ENCODE measurements around the gene IPO8. TPM values are rescaled to one million over a fixed set of nuclear protein-coding genes. Genes with fewer than 3 reads are reported as not detected.
A peak's percentile ranks its signal among the peaks of the same experiment; 100 is the strongest.

IPO8 gene
- total RNA-seq: 10 to 100 TPM; 47.6 to 52.7 TPM
- 10 to 100 TPM in 1 of 2 donors, 1 to 10 TPM in 1; 6.7 to 18.5 TPM for polyA plus RNA-seq
- long read RNA-seq, donor 1, full-length matches to known transcripts: 2 of 2 reads
- long read RNA-seq, donor 1, partial matches to known transcripts: 0 of 2 reads
- long read RNA-seq, donor 1, other reads (novel, unspliced or antisense): 0 of 2 reads
- long read RNA-seq, donor 2: 0 reads
- long read RNA-seq, donor 3, full-length matches to known transcripts: 1 of 1 reads
- long read RNA-seq, donor 3, partial matches to known transcripts: 0 of 1 reads
- long read RNA-seq, donor 3, other reads (novel, unspliced or antisense): 0 of 1 reads
- long read RNA-seq, donor 4: 0 reads
- long read RNA-seq, donor 5, partial matches to known transcripts: 6 of 6 reads
- long read RNA-seq, donor 5, other reads (novel, unspliced or antisense): 0 of 6 reads

DNA sequence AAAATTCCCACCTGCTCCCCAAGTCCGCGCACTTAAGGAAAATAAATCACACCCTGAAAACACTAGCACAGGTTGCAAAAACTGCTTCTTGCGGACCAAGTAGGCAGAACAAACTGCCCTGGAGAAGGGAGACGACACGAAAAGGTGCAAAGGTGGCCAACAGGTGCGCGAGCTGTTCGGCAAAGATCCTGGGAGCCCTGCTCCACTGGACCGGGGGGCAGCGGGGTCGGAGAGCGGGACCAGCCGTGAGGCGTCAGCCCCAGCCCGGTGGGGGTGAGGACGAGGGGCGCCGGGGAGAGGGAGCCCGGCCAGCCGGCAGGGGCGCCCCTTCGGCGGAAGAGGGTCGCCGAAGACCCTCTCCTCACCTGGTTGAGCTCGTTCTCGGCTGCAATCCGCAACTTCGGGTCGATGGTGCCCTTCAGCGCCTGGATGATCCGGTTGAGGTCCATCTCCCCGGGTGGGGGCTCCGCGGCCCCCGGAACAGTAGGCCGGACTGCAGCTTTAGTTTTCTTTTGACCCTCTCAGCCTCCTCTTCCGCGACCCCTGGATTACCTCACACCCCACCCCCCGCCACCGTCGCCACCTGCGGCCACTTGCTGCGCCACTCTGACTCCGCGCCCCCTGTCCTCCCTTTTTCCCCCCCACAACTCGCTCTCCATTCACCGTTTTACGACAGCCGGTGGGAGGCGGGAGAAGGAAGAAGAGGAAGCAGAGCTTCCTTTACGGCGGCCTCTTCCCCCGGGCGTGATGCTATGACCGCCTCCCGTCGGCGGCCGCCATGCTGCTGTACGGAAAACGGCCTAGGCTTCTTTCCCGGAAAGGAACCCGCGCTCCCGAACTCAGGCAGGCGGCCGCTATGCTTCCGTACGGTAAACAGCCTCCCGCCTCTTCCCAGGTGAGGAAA lies at the start of gene IPO8:
TSS of gene IPO8 (minus strand) at position 671 of the 904 bp plus-strand sequence. CDS start at position 449, 222 bp downstream.
- peak; percentile 94 to 97 (median 95) for DNase-seq
- peak within 1 kb of the TSS; percentile 74 to 88 for H3K27ac ChIP-seq (ENCODE audit: low read depth in 1 of 2, low read length in 1 of 2)
- peak within 1 kb of the TSS; percentile 98 for H3K4me3 ChIP-seq
- H3K9ac ChIP-seq (ENCODE audit: insufficient read depth in 1 of 2, low read length in 2 of 2): peak within 1 kb of the TSS; percentile 66 to 87
- H3K9me3 ChIP-seq (ENCODE audit: control insufficient read depth in 4 of 4, insufficient read depth in 3 of 4, low read length in 3 of 4): no peaks in the 10 kb centered on the region
- 0 to 1% methylated on average over 64 to 71 of the region's 71 CpGs for WGBS, 2 donors
- no peaks in the 10 kb centered on the region for H3K27me3 ChIP-seq (ENCODE audit: control insufficient read depth in 3 of 3, insufficient read depth in 3 of 3, low read length in 2 of 3)
- peaks cover 0 to 23% (median 10%) of the 10 kb centered on the region in 5 donors for H3K4me1 ChIP-seq (ENCODE audit: control insufficient read depth in 5 of 5, insufficient read depth in 5 of 5, low read length in 5 of 5)
- TF ChIP-seq, protein P1, sequence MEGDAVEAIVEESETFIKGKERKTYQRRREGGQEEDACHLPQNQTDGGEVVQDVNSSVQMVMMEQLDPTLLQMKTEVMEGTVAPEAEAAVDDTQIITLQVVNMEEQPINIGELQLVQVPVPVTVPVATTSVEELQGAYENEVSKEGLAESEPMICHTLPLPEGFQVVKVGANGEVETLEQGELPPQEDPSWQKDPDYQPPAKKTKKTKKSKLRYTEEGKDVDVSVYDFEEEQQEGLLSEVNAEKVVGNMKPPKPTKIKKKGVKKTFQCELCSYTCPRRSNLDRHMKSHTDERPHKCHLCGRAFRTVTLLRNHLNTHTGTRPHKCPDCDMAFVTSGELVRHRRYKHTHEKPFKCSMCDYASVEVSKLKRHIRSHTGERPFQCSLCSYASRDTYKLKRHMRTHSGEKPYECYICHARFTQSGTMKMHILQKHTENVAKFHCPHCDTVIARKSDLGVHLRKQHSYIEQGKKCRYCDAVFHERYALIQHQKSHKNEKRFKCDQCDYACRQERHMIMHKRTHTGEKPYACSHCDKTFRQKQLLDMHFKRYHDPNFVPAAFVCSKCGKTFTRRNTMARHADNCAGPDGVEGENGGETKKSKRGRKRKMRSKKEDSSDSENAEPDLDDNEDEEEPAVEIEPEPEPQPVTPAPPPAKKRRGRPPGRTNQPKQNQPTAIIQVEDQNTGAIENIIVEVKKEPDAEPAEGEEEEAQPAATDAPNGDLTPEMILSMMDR (IDR thresholded peaks at IDR 0.05; ENCODE audit: control extremely low read depth, extremely low read depth): no peak
- peak; percentile 98 for ATAC-seq (ENCODE audit: insufficient read depth, low FRiP score)
- peaks cover 0 to 6% (median 0%) of the 10 kb centered on the region in 4 donors for H3K36me3 ChIP-seq (ENCODE audit: control insufficient read depth in 4 of 4, insufficient read depth in 4 of 4, low read length in 4 of 4)

DNA sequence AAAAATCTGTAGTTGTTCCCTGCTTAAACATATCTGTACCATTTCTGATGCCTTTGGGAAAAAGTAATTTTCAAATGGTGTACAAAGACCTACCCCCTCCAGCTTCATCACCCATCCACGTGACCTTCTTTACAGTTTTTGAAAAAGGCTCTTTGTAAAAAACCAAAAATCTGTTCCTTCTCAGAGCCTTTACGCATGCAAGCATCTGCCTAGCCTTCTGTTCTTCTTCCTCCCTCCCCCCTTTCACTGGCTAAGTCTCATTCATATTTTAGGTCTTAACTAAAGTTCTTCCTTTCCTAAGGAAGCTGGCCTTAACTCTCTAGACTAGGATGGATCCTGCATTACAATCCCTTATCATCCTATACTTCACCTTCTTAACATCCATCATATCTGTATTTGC lies 48.7 kb upstream of the IPO8 start:
- Histone ChIP-seq H3K27me3 (ENCODE audit: control insufficient read depth in 3 of 3, insufficient read depth in 3 of 3, low read length in 2 of 3) (no peaks in the 10 kb centered on the region), H3K4me1 (ENCODE audit: control insufficient read depth in 5 of 5, insufficient read depth in 5 of 5, low read length in 5 of 5) (peaks cover 0 to 2% (median 0%) of the 10 kb centered on the region in 5 donors), H3K9me3 (ENCODE audit: control insufficient read depth in 4 of 4, insufficient read depth in 3 of 4, low read length in 3 of 4) (no peaks in the 10 kb centered on the region), H3K9ac (ENCODE audit: insufficient read depth in 1 of 2, low read length in 2 of 2) (no peak overlapping the region), H3K27ac (ENCODE audit: low read depth in 1 of 2, low read length in 1 of 2) (no peak overlapping the region), H3K4me3 (no peak overlapping the region), H3K36me3 (ENCODE audit: control insufficient read depth in 4 of 4, insufficient read depth in 4 of 4, low read length in 4 of 4) (peaks cover 3 to 15% (median 10%) of the 10 kb centered on the region in 4 donors)
- DNase-seq (no peak), ATAC-seq (ENCODE audit: insufficient read depth, low FRiP score) (no peak)
- 98 to 99% methylated on average over 2 of the region's 2 CpGs for WGBS, 2 donors
- TF ChIP-seq, protein P1 (IDR thresholded peaks at IDR 0.05; ENCODE audit: control extremely low read depth, extremely low read depth): no peak

DNA sequence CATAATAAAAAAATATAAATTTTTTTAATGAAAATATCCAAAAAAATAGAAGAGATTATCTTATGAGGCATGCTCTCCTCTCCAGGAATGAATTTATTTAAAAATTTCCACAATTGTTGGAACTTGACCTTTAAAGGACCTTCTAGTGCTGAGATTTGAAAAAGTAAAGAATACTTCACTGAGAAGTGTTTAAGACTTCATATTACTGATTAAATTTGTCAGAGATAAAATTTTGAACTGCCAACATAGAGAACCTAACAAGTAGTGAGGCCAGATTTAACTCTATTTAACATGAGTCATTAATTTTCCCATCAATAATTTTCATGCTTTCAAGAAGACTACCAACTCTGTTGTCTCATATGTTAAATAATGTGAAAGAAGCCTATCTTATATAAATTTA lies 44.6 kb upstream of the IPO8 start:
- Histone ChIP-seq H3K27ac (ENCODE audit: low read depth in 1 of 2, low read length in 1 of 2) (no peak overlapping the region), H3K27me3 (ENCODE audit: control insufficient read depth in 3 of 3, insufficient read depth in 3 of 3, low read length in 2 of 3) (no peaks in the 10 kb centered on the region)
- ATAC-seq (ENCODE audit: insufficient read depth, low FRiP score): no peak

More for the DNA sequence above, 44.6 kb upstream of the IPO8 start:
- no peak overlapping the region for H3K9ac ChIP-seq (ENCODE audit: insufficient read depth in 1 of 2, low read length in 2 of 2)
- TF ChIP-seq, protein P1 (IDR thresholded peaks at IDR 0.05; ENCODE audit: control extremely low read depth, extremely low read depth): no peak
- DNase-seq: peak in 2 of 3 donors; percentile 6 to 27
- H3K36me3 ChIP-seq (ENCODE audit: control insufficient read depth in 4 of 4, insufficient read depth in 4 of 4, low read length in 4 of 4): peaks cover 2 to 20% (median 9%) of the 10 kb centered on the region in 4 donors
- peaks cover 0 to 2% (median 0%) of the 10 kb centered on the region in 4 donors for H3K9me3 ChIP-seq (ENCODE audit: control insufficient read depth in 4 of 4, insufficient read depth in 3 of 4, low read length in 3 of 4)
- H3K4me3 ChIP-seq: no peak overlapping the region
- H3K4me1 ChIP-seq (ENCODE audit: control insufficient read depth in 5 of 5, insufficient read depth in 5 of 5, low read length in 5 of 5): peaks cover 0 to 2% (median 0%) of the 10 kb centered on the region in 5 donors

All from lung (tissue), 16 donors.